Measurements from ENCODE around the gene KLHL28.

The KLHL28 gene

GRCh38 chr14:44960146-44960545, 1.6 kb downstream of the KLHL28 start:
- DNase-seq: peak; percentile 10

- no peak for DNase-seq
These were observed 2.2 kb downstream of the KLHL28 start for GRCh38 chr14:44959538-44959937.

GRCh38 chr14:44956866-44957265, 4.9 kb downstream of the KLHL28 start:
- DNase-seq: no peak

- DNase-seq: no peak
These were observed 6.2 kb downstream of the KLHL28 start for GRCh38 chr14:44955528-44955927.

GRCh38 chr14:44954750-44955149, 7.0 kb downstream of the KLHL28 start:
- DNase-seq: no peak

- DNase-seq: no peak
These were observed 9.2 kb downstream of the KLHL28 start for GRCh38 chr14:44952391-44953110.

- DNase-seq: no peak
These were observed 10.7 kb downstream of the KLHL28 start for GRCh38 chr14:44951051-44951450.

GRCh38 chr14:44945264-44945663, 16.5 kb downstream of the KLHL28 start:
- no peak for DNase-seq

- no peak for DNase-seq
These were observed 17.6 kb downstream of the KLHL28 start for GRCh38 chr14:44944107-44944506.

- DNase-seq: no peak
These were observed 19.3 kb downstream of the KLHL28 start for GRCh38 chr14:44942436-44942835.

- DNase-seq: no peak
These were observed 20.2 kb downstream of the KLHL28 start for GRCh38 chr14:44941591-44941990.

- DNase-seq: no peak
These were observed 20.8 kb downstream of the KLHL28 start for GRCh38 chr14:44940944-44941343.

- DNase-seq: no peak
These were observed 21.5 kb downstream of the KLHL28 start for GRCh38 chr14:44940211-44940610.

GRCh38 chr14:44937547-44937946, 24.2 kb downstream of the KLHL28 start:
- no peak for DNase-seq

- DNase-seq: no peak
These were observed 26.6 kb downstream of the KLHL28 start for GRCh38 chr14:44935155-44935554.

- DNase-seq: peak; percentile 10
These were observed 33.0 kb downstream of the KLHL28 start for GRCh38 chr14:44928793-44929192.

GRCh38 chr14:44914849-44915248, 46.9 kb downstream of the KLHL28 start:
- no peak for DNase-seq

- DNase-seq: no peak
These were observed 49.5 kb downstream of the KLHL28 start for GRCh38 chr14:44912041-44912869.

- DNase-seq: no peak
These were observed 50.9 kb downstream of the KLHL28 start for GRCh38 chr14:44910821-44911220.

- DNase-seq: no peak
These were observed 60.1 kb downstream of the KLHL28 start for GRCh38 chr14:44901696-44902095.

GRCh38 chr14:44898551-44898950, 63.2 kb downstream of the KLHL28 start:
- DNase-seq: no peak

- no peak for DNase-seq
These were observed 63.9 kb downstream of the KLHL28 start for GRCh38 chr14:44897845-44898151.

- DNase-seq: peak; percentile 98
These were observed 64.5 kb downstream of the KLHL28 start for GRCh38 chr14:44897041-44897844.

All from activated CD4-positive, alpha-beta T cell treated with anti-CD3 and anti-CD28 coated beads, Interleukin-2, Interleukin-6, amounts not matched to agents 100 ng/mL and 50 ng/mL, durations not matched to agents 16 hours and 8 hours (primary cell).